Endodermal cell (in vitro differentiated cells): ENCODE results near the gene PUS10. TPM values are rescaled to one million over a fixed set of nuclear protein-coding genes. Genes with fewer than 3 reads are reported as not detected.

ENCODE experiments used
- DNase-seq: peaks from one replicate; pipeline ENCODE4 v3.0.0-alpha.2; 2017
- H3K27ac ChIP-seq: 2 replicates; pipeline ENCODE4 v1.5.1; 2013; ENCODE audit warnings: mild to moderate bottlenecking, low read depth, low read length, moderate library complexity
- H3K27me3 ChIP-seq: 2 replicates; pipeline ENCODE4 v1.6.1; 2013; ENCODE audit warnings: mild to moderate bottlenecking, low read length, moderate library complexity; ENCODE audit not compliant: insufficient read depth, control insufficient read depth, poor library complexity, severe bottlenecking
- H3K36me3 ChIP-seq: 2 replicates; pipeline ENCODE4 v1.7.0; 2013; ENCODE audit warnings: mild to moderate bottlenecking, low read length, moderate library complexity; ENCODE audit not compliant: control insufficient read depth, insufficient read depth
- H3K4me1 ChIP-seq: one replicate; pipeline ENCODE4 v1.7.0; 2013; ENCODE audit warnings: low read length; ENCODE audit not compliant: control insufficient read depth, insufficient read depth
- H3K4me3 ChIP-seq: 2 replicates; pipeline ENCODE4 v1.5.1; 2013; ENCODE audit warnings: mild to moderate bottlenecking, low read length, moderate library complexity
- H3K9ac ChIP-seq: 2 replicates; pipeline ENCODE4 v1.6.1; 2013; ENCODE audit warnings: mild to moderate bottlenecking, low read length, moderate library complexity; ENCODE audit not compliant: poor library complexity, severe bottlenecking; ENCODE audit errors: extremely low read depth
- H3K9me3 ChIP-seq: 2 replicates; pipeline ENCODE4 v1.6.1; 2013; ENCODE audit warnings: mild to moderate bottlenecking, low read length, moderate library complexity; ENCODE audit not compliant: control insufficient read depth
- H3K27ac Mint-ChIP-seq: 2 replicates; pipeline ENCODE4 v1.8.0; 2020; ENCODE audit warnings: mixed read lengths
- H3K27me3 Mint-ChIP-seq: 2 replicates; pipeline ENCODE4 v1.8.0; 2021; ENCODE audit warnings: mild to moderate bottlenecking, mixed read lengths; ENCODE audit not compliant: insufficient read depth
- H3K36me3 Mint-ChIP-seq: 2 replicates; pipeline ENCODE4 v1.8.0; 2020; ENCODE audit warnings: low read depth, mixed read lengths
- H3K4me1 Mint-ChIP-seq: 2 replicates; pipeline ENCODE4 v1.8.0; 2020; ENCODE audit warnings: mixed read lengths
- H3K4me3 Mint-ChIP-seq: 2 replicates; pipeline ENCODE4 v1.8.0; 2020; ENCODE audit warnings: mild to moderate bottlenecking, moderate library complexity, mixed read lengths
- H3K9me3 Mint-ChIP-seq: 2 replicates; pipeline ENCODE4 v1.8.0; 2020; ENCODE audit warnings: mild to moderate bottlenecking, mixed read lengths
- WGBS, 2 experiments: methylation state at CpG; one replicate each; pipeline versions ENCODE4 v1.1.5 to v1.1.7; 2013; ENCODE audit warnings: missing lambda C conversion rate in 2 of 2, mixed read lengths in 1 of 2; ENCODE audit not compliant: insufficient coverage in 1 of 2, insufficient read length in 1 of 2; 5-methylcytosine and 5-hydroxymethylcytosine counted together
- total RNA-seq, 2 donors: library from RNA; stranded (reverse); fragmentation: NEBNext Ultra II Directional in 1 of 2; extraction: Animal tissue kit (Norgen Biotek cat#: 25700) in 1 of 2; gene quantifications; 2 replicates in 1 of 2; 3 replicates in 1 of 2; pipeline ENCODE4 v1.2.1, GENCODE V29; 2021
- TF ChIP-seq, protein P1 (sequence below): fragments of 200-600 bp; sonication (generic); conservative IDR thresholded peaks from 2 replicates; pipeline ENCODE4 v1.5.0; 2021; ENCODE audit warnings: antibody characterized with exemption, mild to moderate bottlenecking

Gene PUS10
- total RNA-seq, 2 donors from 2014 or later, result 3.9 to 6.1 TPM

DNA sequence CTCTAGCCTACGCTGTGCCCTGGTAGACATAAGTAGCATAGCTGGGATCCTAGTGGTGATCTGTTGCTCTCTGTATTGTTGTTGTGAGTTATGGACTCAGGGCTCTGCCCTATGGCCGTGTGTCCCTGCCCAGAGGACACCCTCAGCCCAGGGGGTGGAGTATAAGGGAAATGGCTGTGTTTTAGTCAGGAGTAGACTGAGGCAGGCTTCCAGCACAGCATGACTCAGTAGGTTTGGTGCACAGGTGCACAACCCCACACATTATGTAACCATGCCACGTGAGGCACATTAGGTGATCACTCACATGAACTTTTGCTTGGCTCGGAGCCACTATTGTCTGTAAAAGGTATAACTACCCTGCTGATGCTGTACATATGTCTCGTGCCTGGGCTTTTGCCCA, 60.4 kb downstream of the PUS10 start:
- Histone ChIP-seq H3K4me1 (no peaks in the 10 kb centered on the region), H3K36me3 (no peaks in the 10 kb centered on the region), H3K27ac (no peak overlapping the region), H3K9ac (no peak overlapping the region), H3K27me3 (no peaks in the 10 kb centered on the region), H3K4me3 (no peak overlapping the region), H3K9me3 (no peaks in the 10 kb centered on the region)
- no peak for DNase-seq
- H3K4me1 Mint-ChIP-seq, result no peaks in the 10 kb centered on the region
- no peak overlapping the region for H3K27ac Mint-ChIP-seq
- no peaks in the 10 kb centered on the region for H3K27me3 Mint-ChIP-seq
- WGBS, 2 experiments, result 88 to 100% methylated on average over 3 to 5 of the region's 5 CpGs
- no peak overlapping the region for H3K4me3 Mint-ChIP-seq
- no peaks in the 10 kb centered on the region for H3K9me3 Mint-ChIP-seq
- H3K36me3 Mint-ChIP-seq, result peaks cover 6% of the 10 kb centered on the region
- TF ChIP-seq, protein P1, sequence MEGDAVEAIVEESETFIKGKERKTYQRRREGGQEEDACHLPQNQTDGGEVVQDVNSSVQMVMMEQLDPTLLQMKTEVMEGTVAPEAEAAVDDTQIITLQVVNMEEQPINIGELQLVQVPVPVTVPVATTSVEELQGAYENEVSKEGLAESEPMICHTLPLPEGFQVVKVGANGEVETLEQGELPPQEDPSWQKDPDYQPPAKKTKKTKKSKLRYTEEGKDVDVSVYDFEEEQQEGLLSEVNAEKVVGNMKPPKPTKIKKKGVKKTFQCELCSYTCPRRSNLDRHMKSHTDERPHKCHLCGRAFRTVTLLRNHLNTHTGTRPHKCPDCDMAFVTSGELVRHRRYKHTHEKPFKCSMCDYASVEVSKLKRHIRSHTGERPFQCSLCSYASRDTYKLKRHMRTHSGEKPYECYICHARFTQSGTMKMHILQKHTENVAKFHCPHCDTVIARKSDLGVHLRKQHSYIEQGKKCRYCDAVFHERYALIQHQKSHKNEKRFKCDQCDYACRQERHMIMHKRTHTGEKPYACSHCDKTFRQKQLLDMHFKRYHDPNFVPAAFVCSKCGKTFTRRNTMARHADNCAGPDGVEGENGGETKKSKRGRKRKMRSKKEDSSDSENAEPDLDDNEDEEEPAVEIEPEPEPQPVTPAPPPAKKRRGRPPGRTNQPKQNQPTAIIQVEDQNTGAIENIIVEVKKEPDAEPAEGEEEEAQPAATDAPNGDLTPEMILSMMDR, result no peak

DNA sequence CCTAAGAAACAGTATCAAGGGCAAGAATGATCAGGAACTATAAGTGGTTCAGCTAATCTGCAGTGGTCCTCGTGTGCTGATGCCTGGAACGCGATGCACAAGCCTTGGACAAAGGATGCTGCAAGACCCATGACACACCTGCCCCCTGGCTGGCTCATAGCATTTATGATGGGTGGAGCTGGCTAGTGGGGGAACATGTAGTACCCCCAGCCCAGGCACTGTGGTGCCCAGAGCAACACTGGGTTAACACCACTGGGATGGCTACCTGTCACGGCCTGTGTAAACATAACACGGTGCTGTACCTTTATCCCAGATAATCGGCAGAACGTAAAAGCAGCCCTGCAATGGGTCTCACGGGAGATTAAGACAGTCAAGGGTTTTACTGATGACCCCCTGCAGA, 60.8 kb downstream of the PUS10 start:
- no peak overlapping the region for H3K9ac ChIP-seq
- H3K36me3 ChIP-seq, result no peaks in the 10 kb centered on the region
- DNase-seq, result no peak
- H3K27me3 ChIP-seq, result no peaks in the 10 kb centered on the region
- no peak overlapping the region for H3K4me3 ChIP-seq
- Mint-ChIP-seq H3K27me3 (no peaks in the 10 kb centered on the region), H3K4me3 (no peak overlapping the region), H3K9me3 (no peaks in the 10 kb centered on the region), H3K4me1 (no peaks in the 10 kb centered on the region), H3K36me3 (peaks cover 6% of the 10 kb centered on the region), H3K27ac (no peak overlapping the region)
- WGBS, 2 experiments, result 89 to 92% methylated on average over 8 of the region's 8 CpGs
- no peak overlapping the region for H3K27ac ChIP-seq
- H3K9me3 ChIP-seq, result no peaks in the 10 kb centered on the region
- no peaks in the 10 kb centered on the region for H3K4me1 ChIP-seq
- TF ChIP-seq, protein P1, result no peak

DNA sequence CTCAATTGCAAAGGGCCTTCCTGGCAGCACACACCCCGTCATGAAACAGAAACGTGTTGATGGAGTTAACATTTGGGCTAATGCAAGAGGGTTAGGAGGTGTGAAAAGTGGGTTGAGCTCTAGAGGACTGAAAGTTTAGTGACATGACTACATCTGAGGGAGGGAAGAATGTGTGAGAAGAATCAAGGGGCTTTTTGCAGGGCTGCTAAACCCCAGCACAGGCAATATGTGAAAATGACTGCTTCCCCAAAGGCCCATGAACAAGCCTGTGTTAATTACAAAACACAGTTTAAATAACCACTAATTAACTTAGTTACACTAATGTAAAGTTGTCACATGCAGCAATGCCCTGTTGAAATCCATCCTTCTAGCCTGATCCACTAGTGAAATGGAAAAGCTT, 63.9 kb downstream of the PUS10 start:
- Mint-ChIP-seq H3K36me3 (peaks cover 18% of the 10 kb centered on the region), H3K9me3 (peaks cover 7% of the 10 kb centered on the region), H3K27ac (no peak overlapping the region), H3K4me3 (no peak overlapping the region), H3K4me1 (no peaks in the 10 kb centered on the region), H3K27me3 (no peaks in the 10 kb centered on the region)
- Histone ChIP-seq H3K9ac (no peak overlapping the region), H3K27me3 (no peaks in the 10 kb centered on the region), H3K9me3 (peaks cover 14% of the 10 kb centered on the region), H3K27ac (no peak overlapping the region), H3K36me3 (peaks cover 7% of the 10 kb centered on the region), H3K4me3 (no peak overlapping the region), H3K4me1 (no peaks in the 10 kb centered on the region)
- TF ChIP-seq, protein P1, result no peak
- 65% methylated on average over 2 of the region's 2 CpGs; no CpG with 5 or more reads in 1 of the 2 experiments for WGBS, 2 experiments
- no peak for DNase-seq
